ENCODE results near the gene RASSF4. TPM values are rescaled to one million over a fixed set of nuclear protein-coding genes. Genes with fewer than 3 reads are reported as not detected.
A peak's percentile ranks its signal among the peaks of the same experiment; 100 is the strongest.

Gene RASSF4
- total RNA-seq, 2 experiments from 2014 or later = 0.50 to 1.2 TPM

DNA sequence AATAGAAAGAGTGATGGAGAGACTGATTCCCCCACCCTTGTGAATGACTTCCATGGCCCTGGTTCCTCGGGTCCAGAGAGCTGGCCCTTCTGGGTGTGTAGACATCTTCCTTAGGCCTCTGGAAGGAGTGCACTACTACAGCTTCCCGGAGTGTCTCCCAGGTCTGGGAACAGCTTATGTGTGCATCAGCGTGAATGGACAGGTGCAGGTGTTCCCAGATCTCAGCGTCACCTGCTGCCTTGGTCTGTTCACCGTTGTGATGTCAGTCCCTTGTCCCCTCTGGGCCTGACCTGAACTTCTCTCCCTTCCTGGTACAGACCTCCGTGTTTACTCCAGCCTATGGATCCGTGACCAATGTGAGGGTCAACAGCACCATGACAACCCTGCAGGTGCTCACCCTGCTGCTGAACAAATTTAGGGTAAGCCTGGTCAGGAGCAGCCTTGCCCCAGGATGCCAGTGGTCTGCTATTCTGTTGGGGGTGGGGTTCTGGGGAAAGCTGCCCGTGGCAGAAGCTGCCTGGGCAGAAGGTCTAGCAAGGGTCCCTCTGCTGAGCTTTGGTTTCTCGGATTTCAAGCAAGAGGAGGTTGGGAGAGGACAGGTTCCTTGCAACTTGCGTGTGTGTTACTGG lies 29.5 kb downstream of the RASSF4 start:
- Mint-ChIP-seq H3K36me3 (ENCODE audit: low read depth) (no peaks in the 10 kb centered on the region), H3K4me3 (no peak overlapping the region), H3K4me1 (peaks cover 2% of the 10 kb centered on the region), H3K27ac (no peak overlapping the region), H3K9me3 (no peaks in the 10 kb centered on the region), H3K27me3 (peaks cover 6% of the 10 kb centered on the region)
- CTCF ChIA-PET = no interaction called here
- no peak for DNase-seq
- POLR2A ChIA-PET = no interaction called here

DNA sequence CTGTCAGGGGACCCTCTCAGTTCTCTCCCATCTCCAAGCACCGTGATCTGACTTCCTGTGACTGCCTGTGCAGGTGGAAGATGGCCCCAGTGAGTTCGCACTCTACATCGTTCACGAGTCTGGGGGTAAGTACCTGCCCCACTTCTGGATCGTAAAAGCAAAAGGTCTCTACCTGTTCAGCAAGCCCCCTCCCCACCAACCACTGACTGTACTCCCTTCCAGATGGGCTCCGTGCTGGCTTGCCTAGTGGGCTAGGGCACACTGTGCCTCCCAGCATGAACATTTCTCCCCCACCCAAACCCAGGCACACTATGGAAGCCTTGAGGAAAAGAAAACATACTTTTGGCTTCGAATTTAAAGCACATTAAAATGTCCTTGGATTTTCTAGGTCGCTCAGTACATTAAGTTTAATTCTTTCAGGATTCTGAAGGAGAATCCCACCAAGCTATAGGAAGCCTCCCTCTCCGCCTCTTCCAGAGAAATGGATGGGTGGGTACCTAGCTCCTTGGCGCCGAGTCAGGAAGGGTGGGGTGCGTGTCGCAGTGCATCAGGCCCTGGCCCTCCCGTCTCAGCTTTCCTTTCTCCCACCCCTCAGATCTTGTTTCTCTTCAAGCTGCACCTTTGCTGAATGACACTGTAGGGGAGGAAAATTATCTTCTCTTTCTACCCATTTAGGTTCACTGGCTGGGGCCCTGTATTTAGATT lies 30.1 kb downstream of the RASSF4 start:
- ChIA-PET CTCF (interaction anchor here (1.3 kb wide), 1 partner anchor 10 kb away, joined by 3 read pairs; no protein-coding TSS in a partner anchor), POLR2A (no interaction called here)
- Mint-ChIP-seq H3K36me3 (ENCODE audit: low read depth) (no peaks in the 10 kb centered on the region), H3K9me3 (no peaks in the 10 kb centered on the region), H3K4me3 (no peak overlapping the region), H3K27me3 (peaks cover 6% of the 10 kb centered on the region), H3K4me1 (peaks cover 5% of the 10 kb centered on the region), H3K27ac (no peak overlapping the region)
- DNase-seq = no peak

- POLR2A ChIA-PET = no interaction called here
- Mint-ChIP-seq H3K9me3 (no peaks in the 10 kb centered on the region), H3K27ac (no peak overlapping the region), H3K4me3 (no peak overlapping the region), H3K36me3 (ENCODE audit: low read depth) (no peaks in the 10 kb centered on the region), H3K4me1 (peaks cover 11% of the 10 kb centered on the region), H3K27me3 (peaks cover 6% of the 10 kb centered on the region)
- peak; percentile 14 for DNase-seq
- CTCF ChIA-PET = interaction anchor here (1.3 kb wide), 1 partner anchor 10 kb away, joined by 3 read pairs; no protein-coding TSS in a partner anchor
These were observed 30.7 kb downstream of the RASSF4 start for GRCh38 chr10:44990302-44990655.

GRCh38 chr10:44990965-44991364 lies 31.4 kb downstream of the RASSF4 start:
- peak; percentile 5 for DNase-seq
- Mint-ChIP-seq H3K36me3 (ENCODE audit: low read depth) (no peaks in the 10 kb centered on the region), H3K4me3 (no peak overlapping the region), H3K9me3 (no peaks in the 10 kb centered on the region), H3K27ac (no peak overlapping the region), H3K27me3 (peaks cover 6% of the 10 kb centered on the region), H3K4me1 (peaks cover 18% of the 10 kb centered on the region)
- CTCF ChIA-PET = interaction anchor here (1.3 kb wide), 1 partner anchor 11 kb away, joined by 3 read pairs; no protein-coding TSS in a partner anchor
- POLR2A ChIA-PET = no interaction called here

DNA sequence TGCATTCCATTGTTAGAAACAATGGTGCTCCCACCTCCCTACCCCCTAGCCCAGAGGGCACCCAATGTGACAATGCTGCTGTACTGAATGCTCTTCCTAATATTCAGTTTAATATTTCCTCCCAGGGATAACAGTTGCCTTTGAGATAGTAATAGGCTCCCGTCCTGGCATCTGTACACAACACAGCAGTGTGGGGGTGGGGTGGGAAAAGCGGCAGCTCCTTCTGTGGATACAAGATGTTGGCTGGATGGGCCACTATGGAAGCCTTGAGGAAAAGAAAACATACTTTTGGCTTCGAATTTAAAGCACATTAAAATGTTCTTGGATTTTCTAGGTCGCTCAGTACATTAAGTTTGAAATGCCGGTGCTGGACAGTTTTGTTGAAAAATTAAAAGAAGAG lies 32.0 kb downstream of the RASSF4 start:
- no peak overlapping the region for H3K27ac Mint-ChIP-seq
- no peak overlapping the region for H3K4me3 Mint-ChIP-seq
- peaks cover 6% of the 10 kb centered on the region for H3K27me3 Mint-ChIP-seq
- POLR2A ChIA-PET = interaction anchor here (1.8 kb wide), 1 partner anchor 10 kb away, joined by 6 read pairs; no protein-coding TSS in a partner anchor
- H3K36me3 Mint-ChIP-seq (ENCODE audit: low read depth) = no peaks in the 10 kb centered on the region
- CTCF ChIA-PET = no interaction called here
- no peaks in the 10 kb centered on the region for H3K9me3 Mint-ChIP-seq
- peaks cover 22% of the 10 kb centered on the region for H3K4me1 Mint-ChIP-seq
- no peak for DNase-seq

- H3K36me3 Mint-ChIP-seq (ENCODE audit: low read depth) = no peaks in the 10 kb centered on the region
- peaks cover 26% of the 10 kb centered on the region for H3K4me1 Mint-ChIP-seq
- ChIA-PET CTCF (no interaction called here), POLR2A (interaction anchor here (1.8 kb wide), 1 partner anchor 9 kb away, joined by 6 read pairs; no protein-coding TSS in a partner anchor)
- H3K9me3 Mint-ChIP-seq = no peaks in the 10 kb centered on the region
- H3K27ac Mint-ChIP-seq = no peak overlapping the region
- peaks cover 6% of the 10 kb centered on the region for H3K27me3 Mint-ChIP-seq
- DNase-seq = peak; percentile 9
- no peak overlapping the region for H3K4me3 Mint-ChIP-seq
These were observed 32.6 kb downstream of the RASSF4 start for GRCh38 chr10:44992070-44992731.

- POLR2A ChIA-PET = interaction anchor here (1.8 kb wide), 1 partner anchor 9 kb away, joined by 6 read pairs; no protein-coding TSS in a partner anchor
- peaks cover 27% of the 10 kb centered on the region for H3K4me1 Mint-ChIP-seq
- no peak for DNase-seq
- no peaks in the 10 kb centered on the region for H3K36me3 Mint-ChIP-seq (ENCODE audit: low read depth)
- no peak overlapping the region for H3K27ac Mint-ChIP-seq
- CTCF ChIA-PET = no interaction called here
- H3K9me3 Mint-ChIP-seq = no peaks in the 10 kb centered on the region
- no peak overlapping the region for H3K4me3 Mint-ChIP-seq
- peaks cover 6% of the 10 kb centered on the region for H3K27me3 Mint-ChIP-seq
These were observed 33.2 kb downstream of the RASSF4 start for GRCh38 chr10:44992732-44993225.

GRCh38 chr10:44993226-44993921 lies 33.8 kb downstream of the RASSF4 start:
- no peak for DNase-seq
- Mint-ChIP-seq H3K27me3 (peaks cover 10% of the 10 kb centered on the region), H3K36me3 (ENCODE audit: low read depth) (no peaks in the 10 kb centered on the region), H3K4me3 (no peak overlapping the region), H3K4me1 (peaks cover 27% of the 10 kb centered on the region), H3K9me3 (no peaks in the 10 kb centered on the region), H3K27ac (no peak overlapping the region)
- POLR2A ChIA-PET = interaction anchor here (1.8 kb wide), 1 partner anchor 8 kb away, joined by 6 read pairs; no protein-coding TSS in a partner anchor
- CTCF ChIA-PET = interaction anchor here (1.1 kb wide), 1 partner anchor 13 kb away, joined by 4 read pairs; no protein-coding TSS in a partner anchor

DNA sequence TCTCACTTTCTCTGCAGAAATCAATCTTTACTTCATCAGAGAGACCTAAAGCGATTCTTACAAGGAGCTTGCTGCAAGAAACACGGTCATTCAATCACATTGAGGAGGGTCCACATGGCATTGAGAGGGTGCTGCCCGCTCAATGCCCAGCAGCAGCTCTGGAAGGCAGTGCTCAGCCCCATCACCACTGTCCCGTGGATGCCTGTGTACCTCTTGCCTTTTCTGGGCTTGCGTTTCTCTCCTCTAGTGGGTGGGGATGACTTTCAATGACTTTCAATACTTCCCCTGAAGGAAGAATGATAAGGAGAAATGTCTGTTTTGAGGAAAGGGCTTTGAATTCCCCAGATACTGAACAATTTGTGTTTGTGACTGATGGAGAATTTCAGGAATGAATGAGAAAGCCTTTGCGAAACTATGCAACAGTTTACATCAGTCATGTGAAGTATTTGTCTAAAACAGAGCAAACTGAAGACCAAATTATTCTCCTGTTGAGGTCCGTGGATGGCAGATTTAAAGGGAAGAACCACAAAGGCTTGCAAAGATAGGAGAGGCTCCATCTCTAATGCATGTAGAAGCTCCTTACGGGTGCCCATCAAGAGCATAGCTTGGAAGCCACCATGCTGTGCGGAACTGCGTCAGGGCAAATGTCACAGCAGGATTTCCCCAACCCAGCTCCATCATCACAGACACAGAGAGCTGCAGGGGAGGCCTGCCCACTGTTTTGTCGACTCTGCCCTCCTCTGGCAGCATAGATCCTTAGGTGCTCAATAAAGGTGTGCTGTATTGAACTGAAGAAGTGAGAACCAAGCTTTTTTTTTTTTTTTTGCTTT lies 34.5 kb downstream of the RASSF4 start:
- POLR2A ChIA-PET = interaction anchor here (1.1 to 1.8 kb wide), 2 partner anchors 9 to 16 kb away, joined by 3 to 5 read pairs; no protein-coding TSS in a partner anchor
- H3K27ac Mint-ChIP-seq = no peak overlapping the region

GRCh38 chr10:44994752-44995530 lies 35.3 kb downstream of the RASSF4 start:
- peak overlapping the region; percentile 37 for H3K27ac Mint-ChIP-seq
- ChIA-PET CTCF (interaction anchor here (0.6 to 1.8 kb wide), 4 partner anchors 14 to 77 kb away, joined by 3 to 5 read pairs (median 4); no protein-coding TSS in a partner anchor), POLR2A (interaction anchor here (1.0 to 1.8 kb wide), 3 partner anchors 8 to 29 kb away, joined by 3 to 5 read pairs (median 3); no protein-coding TSS in a partner anchor)
- no peaks in the 10 kb centered on the region for H3K36me3 Mint-ChIP-seq (ENCODE audit: low read depth)
- H3K9me3 Mint-ChIP-seq = no peaks in the 10 kb centered on the region
- H3K4me3 Mint-ChIP-seq = no peak overlapping the region
- DNase-seq = no peak
- H3K4me1 Mint-ChIP-seq = peaks cover 30% of the 10 kb centered on the region
- H3K27me3 Mint-ChIP-seq = peaks cover 8% of the 10 kb centered on the region

More for the DNA sequence above, 34.5 kb downstream of the RASSF4 start:
- CTCF ChIA-PET = interaction anchor here (0.6 to 1.8 kb wide), 3 partner anchors 13 to 78 kb away, joined by 3 to 5 read pairs (median 4); no protein-coding TSS in a partner anchor
- H3K9me3 Mint-ChIP-seq = no peaks in the 10 kb centered on the region
- no peak for DNase-seq
- no peak overlapping the region for H3K4me3 Mint-ChIP-seq
- H3K27me3 Mint-ChIP-seq = peaks cover 8% of the 10 kb centered on the region
- no peaks in the 10 kb centered on the region for H3K36me3 Mint-ChIP-seq (ENCODE audit: low read depth)
- peaks cover 27% of the 10 kb centered on the region for H3K4me1 Mint-ChIP-seq

DNA sequence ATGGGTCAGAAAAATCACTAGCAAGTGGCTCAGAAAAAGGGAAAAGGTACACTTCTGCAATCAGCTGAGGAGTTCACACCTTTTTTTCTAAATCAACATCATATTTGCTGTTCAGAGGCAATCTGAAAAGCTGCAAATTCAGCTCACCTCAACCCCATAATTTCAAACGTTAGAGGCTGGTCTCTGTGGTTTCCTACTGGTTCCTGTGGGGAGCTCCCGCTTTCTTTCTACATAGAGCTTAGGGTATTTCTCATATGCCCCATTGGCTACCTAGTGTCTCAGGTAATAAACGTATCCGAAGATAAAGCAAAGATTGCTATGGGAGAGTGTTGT lies 35.9 kb downstream of the RASSF4 start:
- H3K27me3 Mint-ChIP-seq = peaks cover 10% of the 10 kb centered on the region
- H3K36me3 Mint-ChIP-seq (ENCODE audit: low read depth) = no peaks in the 10 kb centered on the region
- H3K4me3 Mint-ChIP-seq = no peak overlapping the region
- CTCF ChIA-PET = interaction anchor here (1.1 to 1.8 kb wide), 3 partner anchors 19 to 39 kb away, joined by 3 to 5 read pairs (median 3); no protein-coding TSS in a partner anchor
- no peak for DNase-seq
- POLR2A ChIA-PET = interaction anchor here (1.0 to 1.8 kb wide), 3 partner anchors 7 to 29 kb away, joined by 3 to 5 read pairs (median 3); no protein-coding TSS in a partner anchor
- H3K9me3 Mint-ChIP-seq = no peaks in the 10 kb centered on the region
- peak overlapping the region; percentile 37 for H3K27ac Mint-ChIP-seq
- H3K4me1 Mint-ChIP-seq = peaks cover 36% of the 10 kb centered on the region

Measured in activated CD4-positive, alpha-beta memory T cell treated with anti-CD3 and anti-CD28 coated beads, Interleukin-2, amount 10 ng/mL, durations not matched to agents 7 days and 5 days (primary cell).